Cortex of kidney (tissue), 1 donor: ENCODE data around the gene TMEM26.

Source experiments
- DNase-seq: peaks from one replicate; lab custom pipeline; 2025; lab: John Stamatoyannopoulos, UW

Gene TMEM26

GRCh38 chr10:61460835-61461234, 7.7 kb upstream of the TMEM26 start:
- no peak for DNase-seq

- no peak for DNase-seq
Observed at GRCh38 chr10:61458031-61458430, 4.8 kb upstream of the TMEM26 start.

- no peak for DNase-seq
Observed at GRCh38 chr10:61456095-61456789, 3.1 kb upstream of the TMEM26 start.

GRCh38 chr10:61455656-61456055, 2.5 kb upstream of the TMEM26 start:
- no peak for DNase-seq

GRCh38 chr10:61454541-61454940, 1.4 kb upstream of the TMEM26 start:
- no peak for DNase-seq

GRCh38 chr10:61452151-61452651, 980 bp downstream of the TMEM26 start:
- no peak for DNase-seq

- DNase-seq, result no peak
Observed at GRCh38 chr10:61451357-61451756, 1.8 kb downstream of the TMEM26 start.

GRCh38 chr10:61448841-61449600, 4.2 kb downstream of the TMEM26 start:
- DNase-seq, result no peak

GRCh38 chr10:61448091-61448490, 5.1 kb downstream of the TMEM26 start:
- DNase-seq, result no peak

GRCh38 chr10:61439058-61439609, 14.0 kb downstream of the TMEM26 start:
- no peak for DNase-seq

- DNase-seq, result no peak
Observed at GRCh38 chr10:61438141-61438988, 14.8 kb downstream of the TMEM26 start.

- no peak for DNase-seq
Observed at GRCh38 chr10:61423178-61423577, 30.0 kb downstream of the TMEM26 start.

- no peak for DNase-seq
Observed at GRCh38 chr10:61417661-61418060, 35.5 kb downstream of the TMEM26 start.

GRCh38 chr10:61415824-61416223, 37.4 kb downstream of the TMEM26 start:
- DNase-seq, result no peak

- DNase-seq, result no peak
Observed at GRCh38 chr10:61411706-61412105, 41.5 kb downstream of the TMEM26 start.

- DNase-seq, result no peak
Observed at GRCh38 chr10:61410353-61411070, 42.7 kb downstream of the TMEM26 start.

GRCh38 chr10:61409157-61409556, 44.0 kb downstream of the TMEM26 start:
- DNase-seq, result no peak

GRCh38 chr10:61408105-61408504, 45.1 kb downstream of the TMEM26 start:
- DNase-seq, result no peak

GRCh38 chr10:61406736-61407135, 46.4 kb downstream of the TMEM26 start:
- no peak for DNase-seq

GRCh38 chr10:61406242-61406641, 46.9 kb downstream of the TMEM26 start:
- no peak for DNase-seq

GRCh38 chr10:61404751-61405150, 48.4 kb downstream of the TMEM26 start:
- no peak for DNase-seq
